Mucosa of rectum (tissue), 2 donors: ENCODE results near the gene DAB2IP.

ENCODE experiments used
- H3K27ac ChIP-seq, 2 donors: one replicate each; pipeline ENCODE4 v1.7.0; 2013; ENCODE audit warnings: inconsistent platforms in 2 of 2, low read depth in 2 of 2, low read length in 2 of 2
- H3K27me3 ChIP-seq, 2 donors: one replicate each; pipeline ENCODE4 v1.7.0; 2013; ENCODE audit warnings: low read length in 2 of 2; ENCODE audit not compliant: control insufficient read depth in 2 of 2, insufficient read depth in 2 of 2
- H3K36me3 ChIP-seq, 2 donors: one replicate each; pipeline ENCODE4 v1.7.0; 2013; ENCODE audit warnings: low read length in 2 of 2; ENCODE audit not compliant: control insufficient read depth in 2 of 2, insufficient read depth in 2 of 2
- H3K4me1 ChIP-seq, 2 donors: one replicate each; pipeline ENCODE4 v1.7.0; 2013; ENCODE audit warnings: low read length in 2 of 2, mild to moderate bottlenecking in 1 of 2; ENCODE audit not compliant: control insufficient read depth in 2 of 2, insufficient read depth in 2 of 2
- H3K4me3 ChIP-seq, 2 donors: one replicate each; pipeline ENCODE4 v1.7.0; 2013; ENCODE audit warnings: low read length in 2 of 2
- H3K9ac ChIP-seq, 2 donors: one replicate each; pipeline ENCODE4 v1.7.0; 2013; ENCODE audit warnings: low read length in 2 of 2, low read depth in 1 of 2, mild to moderate bottlenecking in 1 of 2
- H3K9me3 ChIP-seq, 2 donors: one replicate each; pipeline ENCODE4 v1.7.0; 2013; ENCODE audit warnings: low read length in 2 of 2; ENCODE audit not compliant: control insufficient read depth in 2 of 2
- donor health status: healthy.
- donor health status: Normal muscosa, but diverticular disease.

The DAB2IP gene

GRCh38 chr9:121696930-121697329, 45.5 kb downstream of the DAB2IP start:
- Histone ChIP-seq H3K27me3 (no peaks in the 10 kb centered on the region), H3K4me3 (no peak overlapping the region), H3K27ac (no peak overlapping the region), H3K9ac (no peak overlapping the region), H3K9me3 (no peaks in the 10 kb centered on the region), H3K4me1 (peaks cover 15 to 18% of the 10 kb centered on the region in 2 donors), H3K36me3 (no peaks in the 10 kb centered on the region)

- peaks cover 12 to 16% of the 10 kb centered on the region in 2 donors for H3K4me1 ChIP-seq
Measured at GRCh38 chr9:121698627-121699570, 47.5 kb downstream of the DAB2IP start.

GRCh38 chr9:121699571-121700164, 48.2 kb downstream of the DAB2IP start:
- H3K36me3 ChIP-seq = no peaks in the 10 kb centered on the region
- peak overlapping the region; percentile 32 to 46 for H3K27ac ChIP-seq
- H3K9ac ChIP-seq = peak overlapping the region; percentile 29 to 46
- peaks cover 12 to 16% of the 10 kb centered on the region in 2 donors for H3K4me1 ChIP-seq
- peak overlapping the region; percentile 53 to 64 for H3K4me3 ChIP-seq
- no peaks in the 10 kb centered on the region for H3K27me3 ChIP-seq
- H3K9me3 ChIP-seq = no peaks in the 10 kb centered on the region

More at GRCh38 chr9:121698627-121699570, 47.5 kb downstream of the DAB2IP start:
- Histone ChIP-seq H3K9ac (peak overlapping the region in 1 of 2 donors; percentile 46), H3K36me3 (no peaks in the 10 kb centered on the region), H3K4me3 (peak overlapping the region; percentile 53 to 64), H3K27me3 (no peaks in the 10 kb centered on the region), H3K9me3 (no peaks in the 10 kb centered on the region), H3K27ac (peak overlapping the region in 1 of 2 donors; percentile 46)

GRCh38 chr9:121700165-121700831, 48.9 kb downstream of the DAB2IP start:
- peak overlapping the region; percentile 32 to 46 for H3K27ac ChIP-seq
- H3K27me3 ChIP-seq = no peaks in the 10 kb centered on the region
- H3K4me3 ChIP-seq = peak overlapping the region; percentile 53 to 64
- peak overlapping the region in 1 of 2 donors; percentile 46 for H3K9ac ChIP-seq
- no peaks in the 10 kb centered on the region for H3K36me3 ChIP-seq
- peaks cover 12 to 16% of the 10 kb centered on the region in 2 donors for H3K4me1 ChIP-seq
- no peaks in the 10 kb centered on the region for H3K9me3 ChIP-seq

- no peaks in the 10 kb centered on the region for H3K27me3 ChIP-seq
- no peaks in the 10 kb centered on the region for H3K9me3 ChIP-seq
- H3K4me3 ChIP-seq = peak overlapping the region; percentile 33 to 57
- peaks cover 12 to 16% of the 10 kb centered on the region in 2 donors for H3K4me1 ChIP-seq
- peak overlapping the region; percentile 8 to 37 for H3K9ac ChIP-seq
- H3K36me3 ChIP-seq = no peaks in the 10 kb centered on the region
- H3K27ac ChIP-seq = peak overlapping the region; percentile 5 to 43
Measured at GRCh38 chr9:121700832-121701419, 49.5 kb downstream of the DAB2IP start.

- Histone ChIP-seq H3K27ac (no peak overlapping the region), H3K4me1 (peaks cover 12 to 16% of the 10 kb centered on the region in 2 donors), H3K27me3 (no peaks in the 10 kb centered on the region), H3K36me3 (no peaks in the 10 kb centered on the region), H3K9me3 (no peaks in the 10 kb centered on the region), H3K9ac (no peak overlapping the region), H3K4me3 (no peak overlapping the region)
Measured at GRCh38 chr9:121701736-121702261, 50.4 kb downstream of the DAB2IP start.

- Histone ChIP-seq H3K9me3 (no peaks in the 10 kb centered on the region), H3K27me3 (no peaks in the 10 kb centered on the region), H3K27ac (no peak overlapping the region), H3K4me1 (peaks cover 12 to 16% of the 10 kb centered on the region in 2 donors), H3K4me3 (no peak overlapping the region), H3K36me3 (no peaks in the 10 kb centered on the region), H3K9ac (no peak overlapping the region)
Measured at GRCh38 chr9:121703014-121703734, 51.7 kb downstream of the DAB2IP start.

- H3K9ac ChIP-seq = no peak overlapping the region
- no peak overlapping the region for H3K27ac ChIP-seq
- no peaks in the 10 kb centered on the region for H3K9me3 ChIP-seq
- H3K4me3 ChIP-seq = no peak overlapping the region
- H3K36me3 ChIP-seq = no peaks in the 10 kb centered on the region
- H3K4me1 ChIP-seq = peaks cover 6 to 16% of the 10 kb centered on the region in 2 donors
- H3K27me3 ChIP-seq = no peaks in the 10 kb centered on the region
Measured at GRCh38 chr9:121704281-121704680, 52.8 kb downstream of the DAB2IP start.

GRCh38 chr9:121706149-121706750, 54.8 kb downstream of the DAB2IP start:
- H3K27me3 ChIP-seq = no peaks in the 10 kb centered on the region
- H3K27ac ChIP-seq = no peak overlapping the region
- H3K9ac ChIP-seq = no peak overlapping the region
- H3K4me3 ChIP-seq = no peak overlapping the region
- no peaks in the 10 kb centered on the region for H3K4me1 ChIP-seq
- no peaks in the 10 kb centered on the region for H3K36me3 ChIP-seq
- no peaks in the 10 kb centered on the region for H3K9me3 ChIP-seq
